GM19099 (cell line): Measurements from ENCODE around the gene PROM2.

Experiments
- POLR2A ChIP-seq: IDR thresholded peaks from 3 replicates; pipeline ENCODE4 v1.6.1; 2011; ENCODE audit warnings: low read depth; ENCODE audit not compliant: insufficient read length; ENCODE audit errors: extremely low read depth

PROM2 gene

DNA sequence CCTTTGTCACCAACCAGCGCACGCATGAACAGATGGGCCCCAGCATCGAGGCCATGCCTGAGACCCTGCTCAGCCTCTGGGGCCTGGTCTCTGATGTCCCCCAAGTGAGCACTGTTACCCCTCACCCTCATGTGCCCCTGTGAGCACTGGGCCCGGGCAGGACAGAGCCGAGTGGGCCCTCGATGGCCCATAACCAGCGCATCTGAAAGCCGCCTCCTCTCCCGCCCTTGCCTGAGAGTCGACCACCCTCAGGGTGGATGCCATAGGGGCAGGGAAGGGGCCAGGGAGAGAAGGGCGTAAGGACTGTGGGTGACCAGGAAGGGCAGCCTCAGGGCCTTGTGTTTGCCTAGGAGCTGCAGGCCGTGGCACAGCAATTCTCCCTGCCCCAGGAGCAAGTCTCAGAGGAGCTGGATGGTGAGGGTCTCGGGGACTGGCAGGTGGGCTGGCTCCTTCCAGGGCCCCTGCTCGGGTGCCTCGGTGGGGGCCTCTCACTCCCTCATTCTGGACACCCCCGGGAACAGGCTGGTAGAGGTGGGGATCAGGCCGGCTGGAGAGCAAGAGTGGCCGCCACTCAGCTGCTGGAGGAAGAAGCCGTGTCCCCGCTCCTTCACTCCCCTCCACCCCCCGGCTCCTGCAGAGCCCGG lies 2.1 kb downstream of the PROM2 start:
- no peak for TF ChIP-seq POLR2A

DNA sequence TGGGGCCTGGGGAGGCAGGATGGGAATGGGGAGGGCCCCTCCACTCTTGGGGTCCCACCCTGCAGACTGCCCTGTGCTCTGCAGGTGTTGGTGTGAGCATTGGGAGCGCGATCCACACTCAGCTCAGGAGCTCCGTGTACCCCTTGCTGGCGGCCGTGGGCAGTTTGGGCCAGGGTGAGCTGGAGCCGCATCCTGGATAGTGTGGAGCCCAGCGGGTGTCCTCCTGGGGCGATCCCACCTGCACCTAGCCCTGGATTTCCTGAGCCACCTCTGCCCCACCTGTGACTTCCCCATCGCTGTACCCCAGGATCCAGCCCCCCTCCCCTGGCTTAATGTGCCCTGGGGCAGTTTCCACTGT lies 2.6 kb downstream of the PROM2 start:
- TF ChIP-seq POLR2A, result no peak

DNA sequence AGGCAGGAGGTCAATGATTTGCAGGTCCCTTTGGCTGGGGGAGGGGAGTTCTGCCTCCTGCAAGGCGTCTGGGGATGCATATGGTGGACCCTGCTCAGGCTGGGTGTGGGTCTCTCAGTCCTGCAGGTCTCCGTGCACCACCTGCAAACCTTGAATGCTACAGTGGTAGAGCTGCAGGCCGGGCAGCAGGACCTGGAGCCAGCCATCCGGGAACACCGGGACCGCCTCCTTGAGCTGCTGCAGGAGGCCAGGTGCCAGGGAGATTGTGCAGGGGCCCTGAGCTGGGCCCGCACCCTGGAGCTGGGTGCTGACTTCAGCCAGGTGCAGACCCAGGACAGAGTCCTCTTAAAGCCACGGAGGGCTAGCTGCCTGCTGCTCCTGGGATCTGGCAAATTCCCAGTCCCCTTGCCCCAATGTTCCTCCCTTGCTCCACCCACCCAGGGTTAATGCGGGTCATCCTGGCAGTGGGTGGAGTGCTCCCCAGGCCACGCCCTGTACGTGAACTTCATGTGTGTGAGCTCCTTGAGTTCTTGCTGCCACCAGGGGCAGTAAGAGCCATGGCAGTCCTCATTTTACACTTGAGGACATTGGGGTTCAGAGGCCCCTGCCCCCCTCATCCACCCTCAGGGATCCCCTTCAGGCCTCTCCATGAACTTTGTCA lies 3.1 kb downstream of the PROM2 start:
- TF ChIP-seq POLR2A, result no peak

DNA sequence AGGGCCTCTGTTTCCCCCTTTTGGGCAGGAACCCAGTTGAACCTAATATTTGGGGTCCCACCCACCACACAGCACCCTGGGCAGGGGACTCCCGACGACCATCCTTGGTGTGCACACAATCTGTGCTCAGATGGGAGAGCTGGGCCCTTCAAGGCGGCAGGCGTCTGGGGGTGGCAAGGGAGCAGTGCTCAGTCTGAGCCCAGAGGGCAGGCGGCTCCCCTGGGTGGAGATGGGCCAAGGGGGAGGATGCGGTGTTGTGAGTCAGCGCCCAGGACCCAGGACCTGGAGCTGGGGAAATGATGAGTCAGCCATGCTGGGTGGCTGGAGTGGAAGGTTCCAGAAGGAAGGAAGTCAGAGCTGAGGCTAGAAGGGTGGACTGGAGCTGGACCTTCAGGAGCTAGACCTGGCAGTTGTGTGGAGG lies 3.8 kb downstream of the PROM2 start:
- no peak for TF ChIP-seq POLR2A

DNA sequence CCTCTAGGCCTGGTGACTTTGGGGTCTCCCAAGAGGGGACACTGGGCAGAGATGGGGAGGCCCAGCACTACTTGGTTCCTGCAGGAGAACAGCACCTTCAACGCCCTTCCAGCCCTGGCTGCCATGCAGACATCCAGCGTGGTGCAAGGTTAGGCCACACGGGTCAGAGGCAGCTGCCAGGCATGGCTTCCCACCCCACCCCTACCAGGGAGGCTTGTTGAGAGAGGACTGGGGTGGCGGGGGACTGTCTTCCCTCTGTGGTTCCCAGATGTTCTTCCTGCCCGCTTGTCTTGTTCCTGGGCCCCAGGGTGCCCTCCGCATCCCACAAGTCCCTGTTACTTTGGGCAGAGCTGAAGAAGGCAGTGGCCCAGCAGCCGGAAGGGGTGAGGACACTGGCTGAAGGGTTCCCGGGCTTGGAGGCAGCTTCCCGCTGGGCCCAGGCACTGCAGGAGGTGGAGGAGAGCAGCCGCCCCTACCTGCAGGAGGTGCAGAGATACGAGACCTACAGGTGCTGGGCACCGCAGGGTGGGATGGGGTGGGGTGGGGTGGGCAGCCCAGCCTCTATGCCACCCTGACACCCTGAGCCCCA lies 4.5 kb downstream of the PROM2 start:
- TF ChIP-seq POLR2A, result no peak

DNA sequence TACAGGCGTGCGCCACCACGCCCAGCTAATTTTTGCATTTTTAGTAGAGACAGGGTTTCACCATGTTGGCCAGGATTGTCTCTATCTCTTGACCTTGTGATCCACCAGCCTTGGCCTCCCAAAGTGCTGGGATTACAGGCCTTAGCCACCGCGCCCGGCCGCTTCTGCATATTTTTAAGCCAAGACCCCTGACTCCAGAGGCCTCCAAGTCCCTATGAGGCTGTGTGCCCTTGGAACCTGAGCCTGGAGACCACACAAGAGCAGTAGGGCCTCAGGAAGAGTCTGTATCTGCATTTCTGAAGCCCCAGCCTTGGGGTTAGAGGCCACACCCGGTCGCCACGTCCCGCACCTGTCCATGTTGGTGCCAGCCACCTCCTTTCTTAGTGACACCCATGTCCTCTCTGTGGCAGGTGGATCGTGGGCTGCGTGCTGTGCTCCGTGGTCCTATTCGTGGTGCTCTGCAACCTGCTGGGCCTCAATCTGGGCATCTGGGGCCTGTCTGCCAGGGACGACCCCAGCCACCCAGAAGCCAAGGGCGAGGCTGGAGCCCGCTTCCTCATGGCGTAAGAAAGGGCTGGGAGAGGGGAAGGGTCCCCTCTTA lies 5.3 kb downstream of the PROM2 start:
- no peak for TF ChIP-seq POLR2A

DNA sequence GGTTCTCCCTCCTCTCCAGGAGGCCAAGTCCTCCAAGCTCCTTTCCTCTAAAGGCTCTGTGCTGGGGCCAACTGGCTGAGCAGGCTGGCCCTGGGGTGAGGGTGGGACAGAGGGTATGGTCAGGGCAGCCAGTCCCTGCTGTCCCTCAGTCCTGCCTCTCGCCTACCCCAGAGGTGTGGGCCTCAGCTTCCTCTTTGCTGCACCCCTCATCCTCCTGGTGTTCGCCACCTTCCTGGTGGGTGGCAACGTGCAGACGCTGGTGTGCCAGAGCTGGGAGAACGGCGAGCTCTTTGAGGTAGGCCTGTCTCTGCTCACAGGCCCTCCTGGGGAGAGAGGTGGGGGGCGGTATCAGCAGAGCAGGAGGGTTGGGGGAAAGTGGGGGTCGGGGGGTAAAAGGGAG lies 6.8 kb downstream of the PROM2 start:
- no peak for TF ChIP-seq POLR2A

DNA sequence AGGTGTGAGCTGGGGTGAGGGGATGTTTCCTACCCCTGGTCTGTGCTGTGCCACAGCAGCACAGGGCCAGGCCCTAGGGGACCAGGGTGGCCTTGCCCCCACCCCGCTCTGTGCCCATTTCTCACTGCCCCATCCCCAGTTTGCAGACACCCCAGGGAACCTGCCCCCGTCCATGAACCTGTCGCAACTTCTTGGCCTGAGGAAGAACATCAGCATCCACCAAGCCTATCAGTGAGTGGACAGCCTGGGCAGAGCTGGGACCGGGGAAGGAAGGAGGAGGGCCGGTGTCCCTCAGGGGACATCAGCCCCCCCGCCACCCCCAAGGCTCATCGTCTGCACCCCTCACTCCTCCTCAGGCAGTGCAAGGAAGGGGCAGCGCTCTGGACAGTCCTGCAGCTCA lies 7.5 kb downstream of the PROM2 start:
- no peak for TF ChIP-seq POLR2A

DNA sequence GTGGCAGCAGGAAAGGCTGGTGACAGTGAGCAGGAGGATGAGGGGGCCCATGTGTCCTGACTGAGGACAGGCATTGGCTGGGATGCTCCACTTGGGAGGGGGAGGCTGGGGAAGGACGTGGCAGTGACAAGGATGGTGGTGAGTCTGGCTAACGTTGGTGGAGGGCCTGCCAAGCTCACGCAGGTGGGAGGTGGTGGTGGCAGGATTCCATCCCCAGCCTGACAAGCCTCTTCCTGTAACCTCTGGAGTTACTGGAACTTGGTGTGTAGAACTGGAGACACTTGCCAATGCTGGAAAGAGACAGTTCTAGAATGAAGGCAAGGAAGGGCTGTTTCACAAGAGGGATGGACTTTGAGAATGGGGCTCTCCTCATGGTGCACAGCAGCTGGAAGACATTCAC lies 8.2 kb downstream of the PROM2 start:
- TF ChIP-seq POLR2A, result no peak

DNA sequence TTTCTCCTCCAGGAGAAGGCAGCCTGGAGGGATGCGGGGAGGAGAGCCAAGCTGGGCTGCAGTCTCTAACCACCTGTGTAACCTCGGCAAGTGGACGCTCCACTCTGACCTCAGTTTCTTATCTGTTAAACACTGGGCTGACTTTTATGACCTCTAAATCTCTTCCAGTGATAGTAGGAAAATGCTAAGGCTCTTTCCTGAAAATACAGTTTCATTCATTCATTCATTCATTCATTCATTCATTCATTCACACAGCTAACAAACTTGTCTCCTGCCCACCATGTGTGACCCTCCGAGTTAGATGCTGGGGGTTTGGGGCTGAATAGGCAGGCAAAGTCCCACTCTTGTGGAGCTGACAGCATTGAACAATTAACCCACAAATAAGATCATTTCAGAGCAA lies 9.3 kb downstream of the PROM2 start:
- no peak for TF ChIP-seq POLR2A

DNA sequence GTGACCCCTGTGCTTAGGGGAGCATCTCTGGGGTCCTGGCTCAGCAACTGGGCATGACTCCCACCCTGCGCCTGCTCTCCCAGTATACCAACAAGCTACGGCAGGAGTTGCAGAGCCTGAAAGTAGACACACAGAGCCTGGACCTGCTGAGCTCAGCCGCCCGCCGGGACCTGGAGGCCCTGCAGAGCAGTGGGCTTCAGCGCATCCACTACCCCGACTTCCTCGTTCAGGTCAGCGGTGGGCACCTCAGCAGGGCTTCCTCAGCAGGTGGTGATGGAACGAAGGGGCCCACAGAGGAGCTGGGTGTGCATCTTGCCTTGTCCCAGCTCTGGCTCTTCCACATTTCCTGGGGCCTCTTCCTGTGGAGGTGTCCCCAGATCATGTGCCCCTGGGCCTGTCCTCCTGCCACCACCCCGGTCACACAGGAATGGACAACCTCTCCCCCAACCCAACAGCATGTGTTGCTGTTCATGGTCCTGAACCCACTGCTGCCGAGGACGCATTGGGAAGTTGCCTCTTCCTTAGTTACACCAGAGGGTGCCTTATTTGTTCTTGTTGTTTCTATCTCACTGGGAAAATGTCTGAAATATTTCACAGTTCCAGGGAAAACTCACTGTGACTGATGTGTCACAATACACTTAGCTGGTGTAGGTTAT lies 10.8 kb downstream of the PROM2 start:
- no peak for TF ChIP-seq POLR2A

DNA sequence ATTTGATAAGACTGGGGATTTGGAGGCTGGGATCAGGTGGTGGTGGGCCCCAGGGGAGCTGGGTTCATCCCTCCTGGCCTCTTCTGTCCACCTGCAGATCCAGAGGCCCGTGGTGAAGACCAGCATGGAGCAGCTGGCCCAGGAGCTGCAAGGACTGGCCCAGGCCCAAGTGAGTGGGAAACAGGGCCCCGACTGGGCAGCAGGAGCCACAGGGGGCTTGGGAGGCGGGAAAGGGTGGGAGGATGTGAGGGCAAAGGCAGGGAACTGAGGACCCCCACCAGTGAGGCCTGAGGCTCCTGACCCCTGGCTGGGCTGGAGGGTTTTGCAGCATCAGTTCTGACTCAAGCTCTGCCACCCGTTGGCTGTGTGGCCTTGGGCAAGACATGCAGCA lies 11.3 kb downstream of the PROM2 start:
- TF ChIP-seq POLR2A, result no peak

DNA sequence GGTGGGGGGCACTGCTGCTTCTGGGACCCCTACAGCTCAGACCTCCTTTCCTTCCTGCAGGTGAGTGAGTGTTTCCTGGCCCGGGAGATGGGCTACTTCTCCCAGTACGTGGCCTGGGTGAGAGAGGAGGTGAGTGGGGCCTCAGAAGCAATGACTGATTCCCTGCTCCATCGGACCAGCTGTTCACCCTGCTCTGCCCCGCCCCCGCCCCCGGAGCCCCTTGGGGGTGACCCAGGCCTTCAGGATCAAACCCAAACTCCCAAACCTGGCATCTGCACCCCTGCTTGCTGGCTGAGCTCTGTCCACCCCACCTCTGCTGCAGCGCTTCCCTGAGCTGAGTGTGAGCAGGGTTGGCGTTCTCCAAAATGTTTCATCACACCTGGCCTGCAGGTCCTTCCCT lies 13.1 kb downstream of the PROM2 start:
- no peak for TF ChIP-seq POLR2A

DNA sequence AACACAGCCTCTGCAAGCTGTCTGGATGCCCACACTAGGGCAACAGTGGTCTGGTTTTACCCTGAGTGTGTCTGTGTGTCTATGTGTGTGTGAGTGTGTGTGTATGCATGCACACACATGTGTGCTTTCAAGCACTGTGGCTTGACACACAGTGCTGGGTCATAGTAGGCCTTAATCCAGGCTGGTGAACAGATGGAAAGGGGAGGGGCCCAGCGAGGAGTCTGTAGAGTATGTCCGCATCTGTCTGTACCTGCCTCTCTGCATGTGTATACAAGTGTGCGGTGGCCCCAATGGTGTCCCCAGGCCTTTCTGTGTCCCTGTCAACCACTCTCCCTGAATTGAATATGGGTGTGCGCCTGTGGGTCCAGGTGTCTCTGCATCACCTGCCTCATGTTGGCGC lies 13.6 kb downstream of the PROM2 start:
- no peak for TF ChIP-seq POLR2A

DNA sequence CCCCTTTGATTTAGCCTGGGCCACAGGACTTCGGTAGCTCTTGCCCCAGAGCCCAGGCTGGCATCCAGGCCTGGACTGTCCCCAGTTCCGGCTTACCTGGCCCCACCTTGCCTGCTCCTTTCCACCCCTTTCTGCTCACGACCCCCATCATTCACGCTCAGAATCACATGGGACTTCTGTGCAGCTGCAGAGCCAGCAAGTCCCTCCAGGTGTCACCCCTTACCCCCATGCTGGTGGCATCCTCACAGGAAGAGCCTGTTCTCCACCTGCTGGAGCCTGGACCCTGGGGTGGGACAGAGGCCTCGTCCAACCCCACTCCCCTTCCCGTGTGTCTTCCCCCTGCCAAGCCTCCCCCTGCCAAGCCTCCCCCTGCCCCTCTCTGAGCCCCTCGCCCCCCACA lies 15.0 kb downstream of the PROM2 start:
- no peak for TF ChIP-seq POLR2A

DNA sequence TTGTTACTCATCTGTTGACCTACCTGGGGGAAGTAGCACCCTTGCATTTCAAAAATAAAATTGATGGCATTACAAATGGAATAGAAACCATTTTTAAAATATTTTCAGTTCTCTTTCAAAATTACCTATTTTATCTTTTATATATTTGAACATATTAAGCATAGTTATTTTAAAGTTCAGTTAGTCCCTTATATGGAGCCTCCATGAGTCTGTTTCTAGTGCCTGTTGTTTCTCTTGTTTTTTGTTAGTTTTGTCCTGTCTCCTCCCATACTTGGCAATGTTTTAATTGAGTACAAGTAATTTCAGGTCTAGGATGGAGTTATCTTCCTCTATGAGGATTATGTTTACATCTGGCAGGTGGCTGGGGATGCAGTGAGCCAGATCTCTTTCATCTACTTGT lies 17.0 kb downstream of the PROM2 start:
- no peak for TF ChIP-seq POLR2A

DNA sequence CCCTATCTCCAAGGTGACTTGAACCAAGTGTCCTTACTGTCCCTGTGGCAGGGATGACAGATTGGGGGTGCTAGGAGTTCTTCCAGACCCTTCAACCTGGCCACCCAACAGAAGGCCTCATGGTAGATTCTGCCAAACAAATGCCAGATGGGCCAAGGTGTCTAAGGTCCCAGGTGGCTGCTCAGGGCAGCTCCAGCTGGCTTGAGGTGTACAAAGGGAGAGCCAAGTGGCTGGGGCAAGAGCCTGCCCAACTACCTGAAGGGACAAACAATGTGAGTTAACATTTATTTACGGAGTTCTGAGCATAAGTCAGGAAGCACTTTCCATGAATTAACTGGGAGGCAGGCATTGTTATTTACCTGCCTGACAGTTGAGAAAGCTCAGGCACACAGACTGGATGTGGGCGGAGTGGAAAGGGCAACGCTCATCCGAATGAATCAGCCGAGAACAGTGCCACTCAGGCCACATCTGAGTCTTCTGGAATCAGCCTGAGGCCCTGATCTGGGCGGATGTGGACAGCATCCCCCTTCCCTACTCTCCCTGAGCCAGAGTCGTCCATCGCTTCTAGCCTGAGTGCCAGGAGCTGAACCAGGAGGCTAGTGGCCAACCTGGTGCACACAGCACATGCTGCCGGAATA lies 18.5 kb downstream of the PROM2 start:
- TF ChIP-seq POLR2A, result no peak
